WTC11 (cell line): ENCODE results near the gene SPIB. TPM values are rescaled to one million over a fixed set of nuclear protein-coding genes. Genes with fewer than 3 reads are reported as not detected.

Experiments
- ATAC-seq: fragments of 200-7000 bp; cut with Tn5 transposase; 2 replicates; pipeline ENCODE4 v1.10.0; 2021; ENCODE audit warnings: mild to moderate bottlenecking, moderate library complexity
- CTCF ChIA-PET: fragments of 300-600 bp; sonication (Branson Sonifier 250); formaldehyde crosslinking; loops from one replicate; lab custom pipeline; 2021; ENCODE audit warnings: antibody characterized with exemption; lab: Charles Lee
- POLR2A ChIA-PET: fragments of 350-600 bp; sonication (Branson Sonifier 250); formaldehyde crosslinking; loops from one replicate; lab custom pipeline; 2021; ENCODE audit warnings: antibody characterized with exemption; lab: Charles Lee
- DNase-seq: peaks from one replicate; pipeline ENCODE4 v3.0.0; 2021; ENCODE audit warnings: low spot score
- H3K27ac Mint-ChIP-seq: 2 replicates; pipeline ENCODE4 v1.8.0; 2021; ENCODE audit warnings: mixed read lengths
- H3K27me3 Mint-ChIP-seq: 2 replicates; pipeline ENCODE4 v1.8.0; 2021; ENCODE audit warnings: low read depth, mild to moderate bottlenecking, moderate library complexity, mixed read lengths
- H3K36me3 Mint-ChIP-seq: 2 replicates; pipeline ENCODE4 v1.8.0; 2021; ENCODE audit warnings: mixed read lengths
- H3K4me1 Mint-ChIP-seq: 2 replicates; pipeline ENCODE4 v1.8.0; 2022; ENCODE audit warnings: mixed read lengths
- H3K4me3 Mint-ChIP-seq: 2 replicates; pipeline ENCODE4 v1.8.0; 2021; ENCODE audit warnings: mild to moderate bottlenecking, moderate library complexity, mixed read lengths
- H3K9me3 Mint-ChIP-seq: 2 replicates; pipeline ENCODE4 v1.8.0; 2021; ENCODE audit warnings: mixed read lengths
- CREB1 ChIP-seq: sonication (generic); formaldehyde crosslinking; IDR thresholded peaks from 2 replicates; pipeline ENCODE4 v1.8.0; 2023; ENCODE audit warnings: mild to moderate bottlenecking, missing genetic modification reagents
- CREM ChIP-seq: sonication (generic); formaldehyde crosslinking; IDR thresholded peaks from 2 replicates; pipeline ENCODE4 v1.8.1; 2022; ENCODE audit warnings: mild to moderate bottlenecking, missing genetic modification reagents, moderate library complexity
- CTCF ChIP-seq: fragments of 200-600 bp; IDR thresholded peaks from 2 replicates; pipeline ENCODE4 v1.8.0; 2022; ENCODE audit warnings: antibody characterized with exemption
- E2F1 ChIP-seq: sonication (generic); formaldehyde crosslinking; IDR thresholded peaks from 2 replicates; pipeline ENCODE4 v1.8.0; 2022; ENCODE audit warnings: mild to moderate bottlenecking, missing genetic modification reagents
- E2F5 ChIP-seq: sonication (generic); formaldehyde crosslinking; IDR thresholded peaks from 2 replicates; pipeline ENCODE4 v1.8.1; 2022; ENCODE audit warnings: mild to moderate bottlenecking, moderate library complexity, missing genetic modification reagents
- ETV6 ChIP-seq: sonication (generic); formaldehyde crosslinking; IDR thresholded peaks from 2 replicates; pipeline ENCODE4 v1.8.1; 2022; ENCODE audit warnings: mild to moderate bottlenecking, missing genetic modification reagents
- HMGA2 ChIP-seq: fragments of 250-450 bp; sonication (Bioruptor Pico); IDR thresholded peaks from 2 replicates; pipeline ENCODE4 v1.4.0; 2021; ENCODE audit warnings: mild to moderate bottlenecking, moderate library complexity
- HMGXB4 ChIP-seq: sonication (generic); formaldehyde crosslinking; IDR thresholded peaks from 2 replicates; pipeline ENCODE4 v1.8.1; 2023; ENCODE audit warnings: mild to moderate bottlenecking, moderate library complexity, missing genetic modification reagents
- JAZF1 ChIP-seq: fragments of 250-450 bp; sonication (Bioruptor Pico); IDR thresholded peaks from 2 replicates; pipeline ENCODE4 v1.9.0; 2021; ENCODE audit warnings: moderate library complexity, mild to moderate bottlenecking, inconsistent platforms
- MAX ChIP-seq: sonication (generic); formaldehyde crosslinking; IDR thresholded peaks from 2 replicates; pipeline ENCODE4 v1.8.0; 2022; ENCODE audit warnings: mild to moderate bottlenecking, missing genetic modification reagents
- SP1 ChIP-seq: sonication (generic); formaldehyde crosslinking; conservative IDR thresholded peaks from 2 replicates; pipeline ENCODE4 v1.8.1; 2022; ENCODE audit warnings: missing genetic modification reagents
- USF2 ChIP-seq: sonication (generic); formaldehyde crosslinking; IDR thresholded peaks from 2 replicates; pipeline ENCODE4 v1.8.1; 2023; ENCODE audit warnings: mild to moderate bottlenecking, missing genetic modification reagents, moderate library complexity
- ZNF121 ChIP-seq: sonication (generic); formaldehyde crosslinking; IDR thresholded peaks from 2 replicates; pipeline ENCODE4 v1.8.0; 2023; ENCODE audit warnings: missing genetic modification reagents
- ZNF317 ChIP-seq: sonication (generic); formaldehyde crosslinking; IDR thresholded peaks from 2 replicates; pipeline ENCODE4 v1.8.1; 2023; ENCODE audit warnings: low read depth, mild to moderate bottlenecking, moderate library complexity, missing genetic modification reagents, borderline replicate concordance
- ZNF396 ChIP-seq: fragments of 250-450 bp; sonication (Bioruptor Pico); IDR thresholded peaks from 2 replicates; pipeline ENCODE4 v1.8.0; 2021; ENCODE audit warnings: mild to moderate bottlenecking, moderate library complexity, borderline replicate concordance
- ZNF423 ChIP-seq: fragments of 250-450 bp; sonication (Bioruptor Pico); IDR thresholded peaks from 2 replicates; pipeline ENCODE4 v2.1.2; 2022; ENCODE audit warnings: mild to moderate bottlenecking, moderate library complexity
- ZNF512 ChIP-seq: sonication (generic); formaldehyde crosslinking; IDR thresholded peaks from 2 replicates; pipeline ENCODE4 v1.8.1; 2022; ENCODE audit warnings: missing genetic modification reagents, borderline replicate concordance
- total RNA-seq: library from RNA; stranded (reverse); gene quantifications from 3 replicates; pipeline ENCODE4 v1.2.3, GENCODE V29; 2021

The SPIB gene
- total RNA-seq, 1 experiment from 2014 or later = 4.7 TPM

GRCh38 chr19:50461066-50461875 is 42.5 kb downstream of the SPIB start (continued):
- TF ChIP-seq CTCF (peak; percentile 72), ZNF423 (CRISPR knock-in tag) (no peak), E2F5 (CRISPR knock-in tag) (no peak), ZNF121 (CRISPR knock-in tag) (peak; percentile 96), ETV6 (CRISPR knock-in tag) (no peak)

- POLR2A ChIA-PET = interaction anchor here (1.0 kb wide), 1 partner anchor 95 kb away, joined by 4 read pairs; no protein-coding TSS in a partner anchor
- DNase-seq (no peak), ATAC-seq (no peak)
- TF ChIP-seq SP1 (CRISPR knock-in tag) (no peak), E2F1 (CRISPR knock-in tag) (no peak), ZNF423 (CRISPR knock-in tag) (no peak), MAX (CRISPR knock-in tag) (no peak), CREM (no peak), CTCF (no peak), HMGXB4 (CRISPR knock-in tag) (no peak), ZNF396 (no peak), USF2 (CRISPR knock-in tag) (no peak), JAZF1 (CRISPR knock-in tag) (no peak), ZNF512 (CRISPR knock-in tag) (no peak), HMGA2 (CRISPR knock-in tag) (no peak), CREB1 (CRISPR knock-in tag) (no peak), ZNF317 (CRISPR knock-in tag) (no peak)
- CTCF ChIA-PET = interaction anchor here (0.8 to 2.3 kb wide), 4 partner anchors 74 to 106 kb away, joined by 3 to 11 read pairs (median 6); partner anchors contain the start of gene POLD1
- Mint-ChIP-seq H3K4me1 (peaks cover 7% of the 10 kb centered on the region), H3K27me3 (no peaks in the 10 kb centered on the region; the same call in none of the 2 replicates), H3K27ac (no peak overlapping the region), H3K36me3 (no peaks in the 10 kb centered on the region), H3K4me3 (no peak overlapping the region), H3K9me3 (no peaks in the 10 kb centered on the region)
Observed at GRCh38 chr19:50462970-50463369, 44.2 kb downstream of the SPIB start.
